Neural progenitor cell (in vitro differentiated cells): Measurements from ENCODE around the gene LAMP1.

Experiments
- CTCF ChIP-seq: fragments of 200-600 bp; sonication (generic); IDR thresholded peaks from 2 replicates; pipeline ENCODE4 v1.5.1; 2017; ENCODE audit warnings: antibody characterized with exemption, mild to moderate bottlenecking
- EZH2 ChIP-seq: fragments of 200-600 bp; sonication (generic); IDR thresholded peaks from 2 replicates; pipeline ENCODE4 v1.6.1; 2017; ENCODE audit warnings: antibody characterized with exemption, mild to moderate bottlenecking, moderate library complexity
- EZH2phosphoT487 ChIP-seq: fragments of 200-600 bp; sonication (generic); IDR thresholded peaks from 2 replicates; pipeline ENCODE4 v1.6.1; 2017; ENCODE audit warnings: antibody characterized with exemption

DNA sequence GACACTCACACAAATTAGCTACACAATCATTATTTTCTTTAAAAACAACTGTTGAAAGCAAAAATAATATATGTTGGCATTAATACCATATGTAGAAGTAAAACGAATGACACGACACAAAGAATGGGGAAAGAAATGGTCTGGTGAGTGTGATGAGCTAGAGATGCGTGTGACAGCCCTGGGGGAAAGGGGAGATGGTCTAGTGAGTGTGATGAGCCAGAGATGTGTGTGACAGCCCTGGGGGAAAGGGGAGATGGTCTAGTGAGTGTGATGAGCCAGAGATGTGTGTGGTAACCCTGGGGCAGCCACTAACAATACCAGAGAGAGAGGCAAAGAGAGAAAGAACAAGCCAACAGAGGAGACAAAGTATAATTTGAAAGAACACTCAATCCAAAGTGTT, 22.3 kb upstream of the LAMP1 start:
- TF ChIP-seq CTCF (no peak), EZH2 (no peak), EZH2phosphoT487 (no peak)
